ENCODE data around the gene AP2A1.

- no peak for TF ChIP-seq POLR2AphosphoS5 (IDR thresholded peaks at IDR 0.05)
- no peak for TF ChIP-seq POLR2A (IDR thresholded peaks at IDR 0.05)
These were observed 2.5 kb upstream of the AP2A1 start for GRCh38 chr19:49764341-49764740.

Data from gastroesophageal sphincter (tissue), 2 donors.